Vagina (tissue), 2 donors: ENCODE data around the gene ITPR3. TPM values are rescaled to one million over a fixed set of nuclear protein-coding genes. Genes with fewer than 3 reads are reported as not detected.
A peak's percentile ranks its signal among the peaks of the same experiment; 100 is the strongest.

Experiments
- DNase-seq, 2 donors: peaks; one replicate each; pipeline ENCODE4 v3.0.0-alpha.2; 2017; ENCODE audit errors: extremely low spot score in 2 of 2
- H3K27ac ChIP-seq: fragments of 200-600 bp; sonication (generic); one replicate; pipeline ENCODE4 v1.5.1; 2019
- H3K27me3 ChIP-seq: fragments of 200-600 bp; sonication (generic); one replicate; pipeline ENCODE4 v1.5.1; 2019
- H3K36me3 ChIP-seq, 2 donors: fragments of 200-600 bp; sonication (generic); one replicate each; pipeline ENCODE4 v1.5.1; 2017 to 2019
- H3K4me1 ChIP-seq: fragments of 200-600 bp; sonication (generic); one replicate; pipeline ENCODE4 v1.5.1; 2019
- H3K4me3 ChIP-seq, 2 donors: fragments of 200-600 bp; sonication (generic); 1 replicate in 1 of 2; 2 replicates in 1 of 2; pipeline ENCODE4 v1.5.1; 2016 to 2019
- H3K9me3 ChIP-seq: fragments of 200-600 bp; sonication (generic); one replicate; pipeline ENCODE4 v1.5.1; 2019
- POLR2A ChIP-seq, 2 donors: fragments of 450-650 bp; IDR thresholded peaks; one replicate each; pipeline ENCODE4 v1.6.1; 2017; ENCODE audit warnings: antibody characterized with exemption in 2 of 2, mild to moderate bottlenecking in 2 of 2, moderate library complexity in 2 of 2
- POLR2AphosphoS5 ChIP-seq, 2 donors: sonication (generic); formaldehyde crosslinking; IDR thresholded peaks; one replicate each; pipeline ENCODE4 v1.9.0; 2017; ENCODE audit warnings: antibody characterized with exemption in 2 of 2, mild to moderate bottlenecking in 2 of 2, low read depth in 1 of 2; ENCODE audit not compliant: insufficient read depth in 1 of 2
- intact Hi-C: fragments of 100-400 bp; cut with DNase I; formaldehyde crosslinking; loops from one replicate; pipeline ENCODE4 v1.15.1; 2023
- total RNA-seq: library from RNA; depleted of rRNA; stranded (reverse); fragments of >200 nt; gene quantifications from one replicate; pipeline ENCODE4 v1.2.3, GENCODE V29; 2016
- TF ChIP-seq, protein P1 (sequence below), 3 experiments: fragments of 450-650 bp in 2 of 3; fragments of 200-600 bp in 1 of 3; sonication (generic) in 1 of 3; IDR thresholded peaks; one replicate each; pipeline ENCODE4 v1.5.1; 2017 to 2019; ENCODE audit warnings: antibody characterized with exemption in 3 of 3, mild to moderate bottlenecking in 2 of 3, moderate library complexity in 2 of 3

Gene ITPR3
- total RNA-seq, 1 donor from 2014 or later: 50.1 TPM

- Histone ChIP-seq H3K4me1 (peaks cover 45% of the 10 kb centered on the region), H3K36me3 (no peaks in the 10 kb centered on the region), H3K4me3 (no peak overlapping the region), H3K27me3 (no peaks in the 10 kb centered on the region), H3K27ac (peak overlapping the region; percentile 87), H3K9me3 (no peaks in the 10 kb centered on the region)
- DNase-seq: peak in 1 of 2 donors; percentile 87
- TF ChIP-seq POLR2AphosphoS5 (IDR thresholded peaks at IDR 0.05; ENCODE audit: insufficient read depth in 1 of 2, low read depth in 1 of 2): no peak
- no peak for TF ChIP-seq POLR2A (IDR thresholded peaks at IDR 0.05)
- TF ChIP-seq, protein P1, sequence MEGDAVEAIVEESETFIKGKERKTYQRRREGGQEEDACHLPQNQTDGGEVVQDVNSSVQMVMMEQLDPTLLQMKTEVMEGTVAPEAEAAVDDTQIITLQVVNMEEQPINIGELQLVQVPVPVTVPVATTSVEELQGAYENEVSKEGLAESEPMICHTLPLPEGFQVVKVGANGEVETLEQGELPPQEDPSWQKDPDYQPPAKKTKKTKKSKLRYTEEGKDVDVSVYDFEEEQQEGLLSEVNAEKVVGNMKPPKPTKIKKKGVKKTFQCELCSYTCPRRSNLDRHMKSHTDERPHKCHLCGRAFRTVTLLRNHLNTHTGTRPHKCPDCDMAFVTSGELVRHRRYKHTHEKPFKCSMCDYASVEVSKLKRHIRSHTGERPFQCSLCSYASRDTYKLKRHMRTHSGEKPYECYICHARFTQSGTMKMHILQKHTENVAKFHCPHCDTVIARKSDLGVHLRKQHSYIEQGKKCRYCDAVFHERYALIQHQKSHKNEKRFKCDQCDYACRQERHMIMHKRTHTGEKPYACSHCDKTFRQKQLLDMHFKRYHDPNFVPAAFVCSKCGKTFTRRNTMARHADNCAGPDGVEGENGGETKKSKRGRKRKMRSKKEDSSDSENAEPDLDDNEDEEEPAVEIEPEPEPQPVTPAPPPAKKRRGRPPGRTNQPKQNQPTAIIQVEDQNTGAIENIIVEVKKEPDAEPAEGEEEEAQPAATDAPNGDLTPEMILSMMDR (IDR thresholded peaks at IDR 0.05): no peak
- intact Hi-C loops: loop anchor here (5.0 to 10.0 kb wide), 2 partner anchors 33 to 555 kb away; partner anchors contain the start of genes GRM4 and ITPR3
Measured at GRCh38 chr6:33589392-33589730, 31.8 kb upstream of the ITPR3 start.

DNA sequence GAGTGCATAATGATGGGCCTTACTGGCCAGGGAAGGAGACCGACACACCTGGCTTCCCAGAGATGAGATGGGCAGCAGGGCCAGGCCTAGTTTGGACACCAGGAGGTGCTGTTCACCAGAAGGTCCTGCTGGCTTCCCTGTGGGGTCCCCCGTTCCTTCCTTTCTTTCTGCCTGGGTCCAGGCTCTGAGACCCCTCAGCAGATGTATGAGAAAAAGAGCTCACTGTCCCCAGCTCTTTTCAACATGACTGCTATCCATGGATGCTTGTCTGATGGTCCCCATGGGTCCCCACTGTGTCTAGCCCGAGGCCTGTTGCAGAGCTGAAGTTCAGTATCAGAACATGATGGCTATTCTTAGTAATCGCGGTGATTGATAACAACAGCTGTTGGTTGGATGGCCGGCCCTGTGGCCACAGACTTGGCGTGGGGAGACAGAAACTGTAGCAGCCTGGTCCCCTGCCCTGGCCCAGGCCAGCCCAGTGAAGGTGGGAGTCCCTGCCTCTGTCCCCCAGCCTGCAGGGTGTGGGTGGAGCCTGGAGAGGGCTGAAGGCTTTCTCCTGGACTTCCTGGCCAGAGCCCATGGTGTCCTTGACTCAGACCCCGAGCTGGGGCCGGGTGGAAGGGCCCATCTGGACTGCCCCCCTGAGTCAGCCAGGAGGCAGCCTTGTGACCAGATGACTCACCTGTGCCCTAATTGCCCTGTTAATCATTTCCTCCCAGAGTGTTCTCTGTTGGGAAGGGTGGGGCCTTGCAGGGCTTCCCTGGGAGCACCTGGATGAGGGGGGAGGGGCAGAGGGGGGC is 31.2 kb upstream of the ITPR3 start:
- DNase-seq: peak in 1 of 2 donors; percentile 93
- Histone ChIP-seq H3K27me3 (no peaks in the 10 kb centered on the region), H3K4me3 (no peak overlapping the region), H3K9me3 (no peaks in the 10 kb centered on the region), H3K4me1 (peaks cover 45% of the 10 kb centered on the region), H3K27ac (peak overlapping the region; percentile 87), H3K36me3 (no peaks in the 10 kb centered on the region)
- intact Hi-C loops: loop anchor here (5.0 to 10.0 kb wide), 3 partner anchors 32 to 555 kb away; partner anchors contain the start of genes GRM4 and ITPR3
- peak; percentile 61 to 70 for TF ChIP-seq POLR2AphosphoS5 (IDR thresholded peaks at IDR 0.05; ENCODE audit: insufficient read depth in 1 of 2, low read depth in 1 of 2)
- no peak for TF ChIP-seq POLR2A (IDR thresholded peaks at IDR 0.05)
- TF ChIP-seq, protein P1 (IDR thresholded peaks at IDR 0.05): peak; percentile 56 to 70 (median 69)

GRCh38 chr6:33590531-33591198 is 30.5 kb upstream of the ITPR3 start:
- Histone ChIP-seq H3K4me1 (peaks cover 40% of the 10 kb centered on the region), H3K27me3 (no peaks in the 10 kb centered on the region), H3K27ac (peak overlapping the region; percentile 87), H3K36me3 (no peaks in the 10 kb centered on the region), H3K9me3 (no peaks in the 10 kb centered on the region), H3K4me3 (no peak overlapping the region)
- TF ChIP-seq, protein P1 (IDR thresholded peaks at IDR 0.05): no peak
- TF ChIP-seq POLR2A (IDR thresholded peaks at IDR 0.05): no peak
- TF ChIP-seq POLR2AphosphoS5 (IDR thresholded peaks at IDR 0.05; ENCODE audit: insufficient read depth in 1 of 2, low read depth in 1 of 2): no peak
- DNase-seq: no peak
- intact Hi-C loops: loop anchor here (5.0 kb wide), 1 partner anchor 112 kb away; no protein-coding TSS in a partner anchor

DNA sequence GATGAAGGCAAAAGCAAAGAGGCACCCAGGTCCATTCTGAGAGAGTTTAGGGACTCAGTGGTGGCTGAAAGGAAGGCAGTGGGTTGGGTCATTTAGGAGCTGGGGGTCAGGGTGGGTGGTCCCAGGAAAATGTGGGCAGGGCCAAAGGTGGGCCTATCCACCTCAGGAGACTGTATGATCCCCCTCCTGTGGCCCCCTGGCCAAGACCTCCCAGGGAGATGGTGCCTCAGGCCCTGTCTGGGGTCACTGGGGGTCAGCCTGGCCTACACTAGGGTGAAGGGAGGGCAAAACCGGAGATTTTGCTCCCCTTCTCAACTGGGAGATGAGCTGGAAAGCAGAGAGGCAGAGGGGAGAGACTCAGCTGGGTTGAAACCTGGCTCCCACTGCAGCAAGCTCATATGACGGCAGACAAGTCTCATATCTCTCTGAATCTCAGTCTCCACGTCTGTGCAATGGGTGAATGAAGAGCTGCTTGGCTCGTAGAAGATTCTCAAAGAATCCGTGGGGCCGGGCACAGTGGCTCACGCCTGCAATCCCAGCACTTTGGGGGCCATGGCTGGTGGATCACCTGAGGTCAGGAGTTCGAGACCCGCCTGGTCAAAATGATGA is 29.6 kb upstream of the ITPR3 start:
- no peak for TF ChIP-seq POLR2A (IDR thresholded peaks at IDR 0.05)
- TF ChIP-seq POLR2AphosphoS5 (IDR thresholded peaks at IDR 0.05; ENCODE audit: insufficient read depth in 1 of 2, low read depth in 1 of 2): no peak
- TF ChIP-seq, protein P1 (IDR thresholded peaks at IDR 0.05): no peak
- H3K36me3 ChIP-seq: no peaks in the 10 kb centered on the region
- H3K27me3 ChIP-seq: no peaks in the 10 kb centered on the region
- DNase-seq: no peak
- intact Hi-C loops: loop anchor here (5.0 kb wide), 1 partner anchor 111 kb away; no protein-coding TSS in a partner anchor
- H3K27ac ChIP-seq: peak overlapping the region; percentile 87
- no peaks in the 10 kb centered on the region for H3K9me3 ChIP-seq
- H3K4me1 ChIP-seq: peaks cover 34% of the 10 kb centered on the region
- H3K4me3 ChIP-seq: no peak overlapping the region
